Measurements from ENCODE around the gene GRIK1.

Gene GRIK1

GRCh38 chr21:29487154-29487553, 452.6 kb downstream of the GRIK1 start:
- in situ Hi-C loops (cut with MboI; ENCODE audit: low pct_unique_long_range_greater_than_20kb, low sequenced_read_pairs, unreplicated experiment) = loop anchor here (10.0 kb wide), 1 partner anchor 358 kb away; no protein-coding TSS in a partner anchor

More at GRCh38 chr21:29487154-29487553, 452.6 kb downstream of the GRIK1 start:
- no peak for DNase-seq (ENCODE audit: low spot score)
- TF ChIP-seq CTCF (IDR thresholded peaks at IDR 0.05; ENCODE audit: extremely low read depth, insufficient read depth, missing control alignments) = no peak

Data from GM13977 (cell line).